Measurements from ENCODE around the gene CIAO2B. TPM values are rescaled to one million over a fixed set of nuclear protein-coding genes. Genes with fewer than 3 reads are reported as not detected.

Gene CIAO2B
- polyA plus RNA-seq, 3 donors = 121 to 140 (median 132) TPM

DNA sequence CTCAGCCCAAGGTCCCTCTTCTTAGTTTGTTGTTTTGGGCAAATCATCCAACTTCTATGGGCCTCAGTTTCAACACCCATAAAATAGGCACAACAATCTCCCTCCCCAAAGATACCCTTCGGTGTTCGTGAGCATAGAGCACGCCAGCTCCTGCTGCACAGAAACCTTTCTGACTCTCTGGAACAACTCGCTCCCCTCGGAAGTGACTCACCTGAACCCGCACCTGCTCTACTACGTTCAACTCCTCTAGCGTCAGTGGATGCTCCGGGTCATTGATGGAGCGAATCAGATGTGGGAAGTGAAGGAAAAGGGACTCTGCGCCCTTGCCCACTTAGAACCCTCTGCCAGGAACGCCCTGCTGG lies 445 bp downstream of the CIAO2B start:
- peak overlapping the region; percentile 97 for H2AFZ ChIP-seq (ENCODE audit: insufficient read depth, low read depth, low read length, poor library complexity, severe bottlenecking)
- peaks cover 0 to 2% (median 1%) of the 10 kb centered on the region in 3 donors for H3K27me3 Mint-ChIP-seq (ENCODE audit: low read depth in 3 of 3)
- H3K79me2 ChIP-seq (ENCODE audit: insufficient read depth, low read length) = peaks cover 55% of the 10 kb centered on the region

GRCh38 chr16:66932076-66932475 lies 2.1 kb downstream of the CIAO2B start:
- no peak overlapping the region for H3K9ac ChIP-seq (ENCODE audit: insufficient read depth, low read length, poor library complexity, severe bottlenecking)
- Mint-ChIP-seq H3K36me3 (peaks cover 27 to 41% of the 10 kb centered on the region in 2 donors), H3K4me1 (peaks cover 54% of the 10 kb centered on the region), H3K4me3 (no peak overlapping the region), H3K27ac (peak overlapping the region in 2 of 7 donors; percentile 9 to 26), H3K27me3 (ENCODE audit: low read depth in 3 of 3) (peaks cover 0 to 10% (median 4%) of the 10 kb centered on the region in 3 donors), H3K9me3 (peaks cover 0 to 2% (median 0%) of the 10 kb centered on the region in 7 donors)
- WGBS (ENCODE audit: insufficient coverage) = 100% methylated on average over 4 of the region's 4 CpGs
- no peak overlapping the region for H3K4me3 ChIP-seq (replicated peaks in 1 of 3; ENCODE audit: low read depth in 2 of 3, low read length in 3 of 3)
- DNase-seq = no peak
- H3K27ac ChIP-seq (ENCODE audit: low read depth in 1 of 2, low read length in 2 of 2) = no peak overlapping the region
- H3K9me3 ChIP-seq (replicated peaks in 1 of 2; ENCODE audit: control insufficient read depth in 1 of 2, insufficient read depth in 1 of 2, low read length in 2 of 2) = no peaks in the 10 kb centered on the region
- peaks cover 27% of the 10 kb centered on the region for H4K20me1 ChIP-seq (ENCODE audit: insufficient read depth, low read length)
- H3K4me1 ChIP-seq (ENCODE audit: control insufficient read depth in 1 of 2, insufficient read depth in 2 of 2, low read length in 2 of 2) = peaks cover 28 to 42% of the 10 kb centered on the region in 2 donors
- no peak for TF ChIP-seq CTCF (IDR thresholded peaks at IDR 0.05)
- peaks cover 44% of the 10 kb centered on the region for H3K79me2 ChIP-seq (ENCODE audit: insufficient read depth, low read length)
- peaks cover 0 to 3% of the 10 kb centered on the region in 2 donors for H3K27me3 ChIP-seq (ENCODE audit: control insufficient read depth in 2 of 2, insufficient read depth in 2 of 2, low read length in 2 of 2)
- H3K4me2 ChIP-seq (replicated peaks; ENCODE audit: extremely low read depth, low read length, poor library complexity, severe bottlenecking) = no peak overlapping the region
- H3K36me3 ChIP-seq (replicated peaks in 1 of 2; ENCODE audit: control insufficient read depth in 1 of 2, insufficient read depth in 2 of 2, low read length in 2 of 2) = peaks cover 5 to 18% of the 10 kb centered on the region in 2 donors
- no peak overlapping the region for H2AFZ ChIP-seq (ENCODE audit: insufficient read depth, low read depth, low read length, poor library complexity, severe bottlenecking)
- intact Hi-C loops (cut with micrococcal nuclease) = loop anchor here in 1 of 2 donors (5.0 kb wide), 1 partner anchor 35 kb away; no protein-coding TSS in a partner anchor

More for the DNA sequence above, 445 bp downstream of the CIAO2B start:
- H3K36me3 ChIP-seq (replicated peaks in 1 of 2; ENCODE audit: control insufficient read depth in 1 of 2, insufficient read depth in 2 of 2, low read length in 2 of 2) = peaks cover 18 to 34% of the 10 kb centered on the region in 2 donors
- WGBS (ENCODE audit: insufficient coverage) = 20% methylated on average over 1 of the region's 12 CpGs
- no peak for TF ChIP-seq CTCF (IDR thresholded peaks at IDR 0.05)
- peaks cover 24 to 38% of the 10 kb centered on the region in 2 donors for H3K4me1 ChIP-seq (ENCODE audit: control insufficient read depth in 1 of 2, insufficient read depth in 2 of 2, low read length in 2 of 2)
- H3K9ac ChIP-seq (ENCODE audit: insufficient read depth, low read length, poor library complexity, severe bottlenecking) = peak overlapping the region; percentile 89
- peak overlapping the region; percentile 98 for H3K4me2 ChIP-seq (replicated peaks; ENCODE audit: extremely low read depth, low read length, poor library complexity, severe bottlenecking)
- peak in 1 of 3 donors; percentile 17 for DNase-seq
- Mint-ChIP-seq H3K27ac (peak overlapping the region; percentile 91 to 97 (median 94)), H3K9me3 (peaks cover 0 to 2% (median 0%) of the 10 kb centered on the region in 7 donors), H3K4me1 (peaks cover 51% of the 10 kb centered on the region), H3K4me3 (peak overlapping the region; percentile 96 to 97), H3K36me3 (peaks cover 30 to 49% of the 10 kb centered on the region in 2 donors)
- H3K4me3 ChIP-seq (replicated peaks in 1 of 3; ENCODE audit: low read depth in 2 of 3, low read length in 3 of 3) = peak overlapping the region; percentile 50 to 100 (median 74)
- H3K27me3 ChIP-seq (ENCODE audit: control insufficient read depth in 2 of 2, insufficient read depth in 2 of 2, low read length in 2 of 2) = no peaks in the 10 kb centered on the region
- H4K20me1 ChIP-seq (ENCODE audit: insufficient read depth, low read length) = peaks cover 43% of the 10 kb centered on the region
- no peaks in the 10 kb centered on the region for H3K9me3 ChIP-seq (replicated peaks in 1 of 2; ENCODE audit: control insufficient read depth in 1 of 2, insufficient read depth in 1 of 2, low read length in 2 of 2)
- intact Hi-C loops (cut with micrococcal nuclease) = loop anchor here in 1 of 2 donors (5.0 kb wide), 1 partner anchor 36 kb away; no protein-coding TSS in a partner anchor
- H3K27ac ChIP-seq (ENCODE audit: low read depth in 1 of 2, low read length in 2 of 2) = peak overlapping the region; percentile 33 to 93
